ENCODE data around the gene SHISAL2A. TPM values are rescaled to one million over a fixed set of nuclear protein-coding genes. Genes with fewer than 3 reads are reported as not detected.

The SHISAL2A gene
- polyA plus RNA-seq, 1 donor from 2014 or later = not detected

DNA sequence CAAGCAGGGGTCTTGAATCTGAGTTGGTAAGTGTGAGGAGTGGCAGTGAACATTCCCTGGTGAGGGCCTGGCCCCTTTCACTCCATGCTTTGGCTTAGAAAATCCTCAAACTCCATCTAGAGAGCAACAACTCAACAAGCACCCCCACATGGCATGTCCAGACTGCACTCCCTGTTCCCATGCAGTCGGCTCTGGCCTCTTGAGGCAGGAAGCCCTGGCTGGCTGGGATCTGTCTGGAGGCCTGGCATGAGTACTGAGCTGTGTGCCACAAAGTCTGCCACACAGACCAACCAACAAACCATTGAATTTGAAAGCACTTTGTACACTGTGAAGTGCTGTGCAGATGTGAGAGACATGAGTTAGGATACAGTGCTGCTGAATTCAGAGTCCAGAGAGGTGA, 40.0 kb downstream of the SHISAL2A start:
- no peak overlapping the region for H3K4me2 ChIP-seq (ENCODE audit: low read length)
- H2AFZ ChIP-seq (ENCODE audit: low read depth, low read length) = no peak overlapping the region
- H4K20me1 ChIP-seq (ENCODE audit: insufficient read depth) = no peaks in the 10 kb centered on the region
- no peaks in the 10 kb centered on the region for H3K27me3 ChIP-seq (ENCODE audit: insufficient read depth, low read depth, low read length)
- no peak overlapping the region for H3K27ac ChIP-seq (ENCODE audit: low read length)
- no peak overlapping the region for H3K9ac ChIP-seq (ENCODE audit: low read length)
- no peaks in the 10 kb centered on the region for H3F3A ChIP-seq (ENCODE audit: insufficient read depth, low read length, poor library complexity, severe bottlenecking)
- no peaks in the 10 kb centered on the region for H3K36me3 ChIP-seq (ENCODE audit: insufficient read depth, low read length)
- H3K4me3 ChIP-seq (ENCODE audit: low read length) = no peak overlapping the region
- H3K9me2 ChIP-seq (ENCODE audit: insufficient read depth, low read length) = no peaks in the 10 kb centered on the region
- H3K9me3 ChIP-seq (ENCODE audit: low read length) = no peaks in the 10 kb centered on the region
- no peaks in the 10 kb centered on the region for H3K79me2 ChIP-seq (replicated peaks; ENCODE audit: insufficient read depth, low read length)
- TF ChIP-seq RAD21 (conservative IDR thresholded peaks at IDR 0.05) = no peak
- no peak for TF ChIP-seq MXI1 (conservative IDR thresholded peaks at IDR 0.05; ENCODE audit: poor library complexity, severe bottlenecking)
- TF ChIP-seq SMC3 (conservative IDR thresholded peaks at IDR 0.05; ENCODE audit: poor library complexity) = no peak
- TF ChIP-seq TAF1 (IDR thresholded peaks at IDR 0.05; ENCODE audit: low read depth) = no peak
- no peak for TF ChIP-seq EP300 (conservative IDR thresholded peaks at IDR 0.05; ENCODE audit: poor library complexity, severe bottlenecking)

DNA sequence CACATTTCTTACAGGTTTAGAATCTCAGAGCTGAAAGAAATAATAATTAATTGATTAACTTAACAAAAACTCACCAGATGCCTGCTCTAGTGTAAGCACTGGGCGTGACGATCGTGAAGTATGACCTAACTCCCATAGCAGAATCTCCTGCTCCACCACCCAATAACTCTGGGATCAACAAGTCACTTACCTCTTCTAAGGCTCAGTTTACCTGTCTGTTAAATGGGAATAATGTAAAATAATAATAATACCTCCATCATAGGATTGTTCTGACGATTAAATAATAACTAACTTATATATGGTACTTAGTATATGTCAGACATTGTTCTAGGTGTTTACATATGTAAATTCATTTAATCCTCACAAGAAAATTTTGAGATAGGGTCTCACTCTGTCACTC, 40.5 kb downstream of the SHISAL2A start:
- H3K9ac ChIP-seq (ENCODE audit: low read length) = no peak overlapping the region
- H3K4me2 ChIP-seq (ENCODE audit: low read length) = no peak overlapping the region
- no peaks in the 10 kb centered on the region for H3F3A ChIP-seq (ENCODE audit: insufficient read depth, low read length, poor library complexity, severe bottlenecking)
- H3K27me3 ChIP-seq (ENCODE audit: insufficient read depth, low read depth, low read length) = no peaks in the 10 kb centered on the region
- no peaks in the 10 kb centered on the region for H3K36me3 ChIP-seq (ENCODE audit: insufficient read depth, low read length)
- H3K9me2 ChIP-seq (ENCODE audit: insufficient read depth, low read length) = no peaks in the 10 kb centered on the region
- H3K27ac ChIP-seq (ENCODE audit: low read length) = no peak overlapping the region
- H4K20me1 ChIP-seq (ENCODE audit: insufficient read depth) = no peaks in the 10 kb centered on the region
- TF ChIP-seq SMC3 (conservative IDR thresholded peaks at IDR 0.05; ENCODE audit: poor library complexity) = no peak
- TF ChIP-seq, protein P1, sequence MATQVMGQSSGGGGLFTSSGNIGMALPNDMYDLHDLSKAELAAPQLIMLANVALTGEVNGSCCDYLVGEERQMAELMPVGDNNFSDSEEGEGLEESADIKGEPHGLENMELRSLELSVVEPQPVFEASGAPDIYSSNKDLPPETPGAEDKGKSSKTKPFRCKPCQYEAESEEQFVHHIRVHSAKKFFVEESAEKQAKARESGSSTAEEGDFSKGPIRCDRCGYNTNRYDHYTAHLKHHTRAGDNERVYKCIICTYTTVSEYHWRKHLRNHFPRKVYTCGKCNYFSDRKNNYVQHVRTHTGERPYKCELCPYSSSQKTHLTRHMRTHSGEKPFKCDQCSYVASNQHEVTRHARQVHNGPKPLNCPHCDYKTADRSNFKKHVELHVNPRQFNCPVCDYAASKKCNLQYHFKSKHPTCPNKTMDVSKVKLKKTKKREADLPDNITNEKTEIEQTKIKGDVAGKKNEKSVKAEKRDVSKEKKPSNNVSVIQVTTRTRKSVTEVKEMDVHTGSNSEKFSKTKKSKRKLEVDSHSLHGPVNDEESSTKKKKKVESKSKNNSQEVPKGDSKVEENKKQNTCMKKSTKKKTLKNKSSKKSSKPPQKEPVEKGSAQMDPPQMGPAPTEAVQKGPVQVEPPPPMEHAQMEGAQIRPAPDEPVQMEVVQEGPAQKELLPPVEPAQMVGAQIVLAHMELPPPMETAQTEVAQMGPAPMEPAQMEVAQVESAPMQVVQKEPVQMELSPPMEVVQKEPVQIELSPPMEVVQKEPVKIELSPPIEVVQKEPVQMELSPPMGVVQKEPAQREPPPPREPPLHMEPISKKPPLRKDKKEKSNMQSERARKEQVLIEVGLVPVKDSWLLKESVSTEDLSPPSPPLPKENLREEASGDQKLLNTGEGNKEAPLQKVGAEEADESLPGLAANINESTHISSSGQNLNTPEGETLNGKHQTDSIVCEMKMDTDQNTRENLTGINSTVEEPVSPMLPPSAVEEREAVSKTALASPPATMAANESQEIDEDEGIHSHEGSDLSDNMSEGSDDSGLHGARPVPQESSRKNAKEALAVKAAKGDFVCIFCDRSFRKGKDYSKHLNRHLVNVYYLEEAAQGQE (IDR thresholded peaks at IDR 0.05; ENCODE audit: borderline replicate concordance) = no peak
- TF ChIP-seq POLR2AphosphoS5 (IDR thresholded peaks at IDR 0.05) = no peak
- no peak for TF ChIP-seq EP300 (conservative IDR thresholded peaks at IDR 0.05; ENCODE audit: poor library complexity, severe bottlenecking)
- TF ChIP-seq, protein P2, sequence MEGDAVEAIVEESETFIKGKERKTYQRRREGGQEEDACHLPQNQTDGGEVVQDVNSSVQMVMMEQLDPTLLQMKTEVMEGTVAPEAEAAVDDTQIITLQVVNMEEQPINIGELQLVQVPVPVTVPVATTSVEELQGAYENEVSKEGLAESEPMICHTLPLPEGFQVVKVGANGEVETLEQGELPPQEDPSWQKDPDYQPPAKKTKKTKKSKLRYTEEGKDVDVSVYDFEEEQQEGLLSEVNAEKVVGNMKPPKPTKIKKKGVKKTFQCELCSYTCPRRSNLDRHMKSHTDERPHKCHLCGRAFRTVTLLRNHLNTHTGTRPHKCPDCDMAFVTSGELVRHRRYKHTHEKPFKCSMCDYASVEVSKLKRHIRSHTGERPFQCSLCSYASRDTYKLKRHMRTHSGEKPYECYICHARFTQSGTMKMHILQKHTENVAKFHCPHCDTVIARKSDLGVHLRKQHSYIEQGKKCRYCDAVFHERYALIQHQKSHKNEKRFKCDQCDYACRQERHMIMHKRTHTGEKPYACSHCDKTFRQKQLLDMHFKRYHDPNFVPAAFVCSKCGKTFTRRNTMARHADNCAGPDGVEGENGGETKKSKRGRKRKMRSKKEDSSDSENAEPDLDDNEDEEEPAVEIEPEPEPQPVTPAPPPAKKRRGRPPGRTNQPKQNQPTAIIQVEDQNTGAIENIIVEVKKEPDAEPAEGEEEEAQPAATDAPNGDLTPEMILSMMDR (IDR thresholded peaks at IDR 0.05; ENCODE audit: poor library complexity, severe bottlenecking) = no peak
- no peak for TF ChIP-seq MXI1 (conservative IDR thresholded peaks at IDR 0.05; ENCODE audit: poor library complexity, severe bottlenecking)
- TF ChIP-seq RAD21 (conservative IDR thresholded peaks at IDR 0.05) = no peak
- TF ChIP-seq TAF1 (IDR thresholded peaks at IDR 0.05; ENCODE audit: low read depth) = no peak
- TF ChIP-seq EZH2 (IDR thresholded peaks at IDR 0.05; ENCODE audit: borderline replicate concordance, insufficient read depth, low read length, poor library complexity, severe bottlenecking) = no peak
- H2AFZ ChIP-seq (ENCODE audit: low read depth, low read length) = no peak overlapping the region
- H3K9me3 ChIP-seq (ENCODE audit: low read length) = no peaks in the 10 kb centered on the region
- no peaks in the 10 kb centered on the region for H3K79me2 ChIP-seq (replicated peaks; ENCODE audit: insufficient read depth, low read length)
- H3K4me3 ChIP-seq (ENCODE audit: low read length) = no peak overlapping the region
